Natural killer cell treated with Interleukin-12 subunit alpha and Interleukin-12 subunit beta and Interleukin-15 and Interleukin-18, amount 100 ng/mL, for 72 hours (primary cell): Measurements from ENCODE around the gene RNPS1. TPM values are rescaled to one million over a fixed set of nuclear protein-coding genes. Genes with fewer than 3 reads are reported as not detected.

Source experiments
- ATAC-seq, 2 donors: fragments of 150-1000 bp; cut with Tn5 transposase in 1 of 2; sonication (Bioruptor Pico), chemical (Tn5 transposase) in 1 of 2; 2 replicates each; pipeline ENCODE4 v1.10.0; 2021
- DNase-seq: peaks from one replicate; pipeline ENCODE4 v3.0.0; 2022; ENCODE audit warnings: low spot score
- H3K27ac Mint-ChIP-seq, 2 donors: 1 replicate in 1 of 2; 2 replicates in 1 of 2; pipeline ENCODE4 v1.8.0; 2022; ENCODE audit warnings: mixed read lengths in 2 of 2, mild to moderate bottlenecking in 1 of 2, moderate library complexity in 1 of 2
- H3K27me3 Mint-ChIP-seq, 2 donors: 1 replicate in 1 of 2; 2 replicates in 1 of 2; pipeline ENCODE4 v1.8.0; 2022; ENCODE audit warnings: mixed read lengths in 2 of 2
- H3K36me3 Mint-ChIP-seq: one replicate; pipeline ENCODE4 v1.8.0; 2022; ENCODE audit warnings: mixed read lengths
- H3K4me1 Mint-ChIP-seq, 2 donors: 1 replicate in 1 of 2; 2 replicates in 1 of 2; pipeline ENCODE4 v1.8.0; 2022; ENCODE audit warnings: low read depth in 2 of 2, mixed read lengths in 2 of 2, mild to moderate bottlenecking in 1 of 2
- H3K4me3 Mint-ChIP-seq: one replicate; pipeline ENCODE4 v1.8.0; 2022; ENCODE audit warnings: mixed read lengths
- H3K9me3 Mint-ChIP-seq: 2 replicates; pipeline ENCODE4 v1.8.0; 2022; ENCODE audit warnings: mixed read lengths
- total RNA-seq, 2 donors: library from RNA; stranded (reverse); gene quantifications; one replicate each; pipeline ENCODE4 v1.2.3, GENCODE V29; 2022

Gene RNPS1
- total RNA-seq, 2 donors from 2014 or later: 256 to 334 TPM

- ATAC-seq (no peak), DNase-seq (no peak)
- Mint-ChIP-seq H3K27ac (no peak overlapping the region), H3K9me3 (no peaks in the 10 kb centered on the region), H3K4me3 (no peak overlapping the region), H3K36me3 (no peaks in the 10 kb centered on the region), H3K4me1 (peaks cover 0 to 2% of the 10 kb centered on the region in 2 donors), H3K27me3 (peaks cover 0 to 2% of the 10 kb centered on the region in 2 donors)
Observed at GRCh38 chr16:2238838-2239675, 28.9 kb downstream of the RNPS1 start.

GRCh38 chr16:2238150-2238837 is 29.6 kb downstream of the RNPS1 start:
- DNase-seq (no peak), ATAC-seq (no peak)
- Mint-ChIP-seq H3K36me3 (no peaks in the 10 kb centered on the region), H3K9me3 (no peaks in the 10 kb centered on the region), H3K4me3 (no peak overlapping the region), H3K27me3 (peaks cover 0 to 2% of the 10 kb centered on the region in 2 donors), H3K4me1 (peaks cover 0 to 2% of the 10 kb centered on the region in 2 donors), H3K27ac (no peak overlapping the region)

- H3K9me3 Mint-ChIP-seq: no peaks in the 10 kb centered on the region
- no peaks in the 10 kb centered on the region for H3K36me3 Mint-ChIP-seq
- no peak for ATAC-seq
- H3K4me3 Mint-ChIP-seq: no peak overlapping the region
- H3K4me1 Mint-ChIP-seq: peaks cover 0 to 2% of the 10 kb centered on the region in 2 donors
- no peak overlapping the region for H3K27ac Mint-ChIP-seq
- no peak for DNase-seq
- peaks cover 0 to 2% of the 10 kb centered on the region in 2 donors for H3K27me3 Mint-ChIP-seq
Observed at GRCh38 chr16:2237493-2238149, 30.3 kb downstream of the RNPS1 start.

GRCh38 chr16:2237102-2237482 is 30.8 kb downstream of the RNPS1 start:
- Mint-ChIP-seq H3K9me3 (no peaks in the 10 kb centered on the region), H3K36me3 (no peaks in the 10 kb centered on the region), H3K27ac (no peak overlapping the region), H3K27me3 (peaks cover 0 to 2% of the 10 kb centered on the region in 2 donors), H3K4me3 (no peak overlapping the region), H3K4me1 (no peaks in the 10 kb centered on the region)
- DNase-seq (no peak), ATAC-seq (no peak)

- H3K27me3 Mint-ChIP-seq: peaks cover 0 to 2% of the 10 kb centered on the region in 2 donors
- ATAC-seq: no peak
- no peaks in the 10 kb centered on the region for H3K9me3 Mint-ChIP-seq
- no peak within 1 kb of the TSS for H3K27ac Mint-ChIP-seq
- DNase-seq: no peak
- H3K4me3 Mint-ChIP-seq: no peak within 1 kb of the TSS
- no peaks in the 10 kb centered on the region for H3K4me1 Mint-ChIP-seq
- no peaks in the 10 kb centered on the region for H3K36me3 Mint-ChIP-seq
Observed at GRCh38 chr16:2236337-2237101, 31.4 kb downstream of the RNPS1 start, which contains the start of gene DNASE1L2. Gene DNASE1L2, plus strand, starts transcription at chr16:2236444. Its CDS starts 373 bp downstream, at chr16:2236817.

- H3K27ac Mint-ChIP-seq: no peak overlapping the region
- no peak overlapping the region for H3K4me3 Mint-ChIP-seq
- H3K27me3 Mint-ChIP-seq: peaks cover 0 to 2% of the 10 kb centered on the region in 2 donors
- no peaks in the 10 kb centered on the region for H3K4me1 Mint-ChIP-seq
- ATAC-seq (no peak), DNase-seq (no peak)
- no peaks in the 10 kb centered on the region for H3K36me3 Mint-ChIP-seq
- H3K9me3 Mint-ChIP-seq: no peaks in the 10 kb centered on the region
Observed at GRCh38 chr16:2235695-2236336, 32.1 kb downstream of the RNPS1 start.

GRCh38 chr16:2235234-2235651 is 32.7 kb downstream of the RNPS1 start:
- H3K9me3 Mint-ChIP-seq: no peaks in the 10 kb centered on the region
- ATAC-seq: no peak

GRCh38 chr16:2234813-2235170 is 33.1 kb downstream of the RNPS1 start:
- H3K27ac Mint-ChIP-seq: no peak overlapping the region
- no peak for DNase-seq
- H3K9me3 Mint-ChIP-seq: no peaks in the 10 kb centered on the region
- no peaks in the 10 kb centered on the region for H3K4me1 Mint-ChIP-seq
- H3K4me3 Mint-ChIP-seq: no peak overlapping the region
- H3K36me3 Mint-ChIP-seq: no peaks in the 10 kb centered on the region
- no peak for ATAC-seq
- peaks cover 0 to 2% of the 10 kb centered on the region in 2 donors for H3K27me3 Mint-ChIP-seq

More at GRCh38 chr16:2235234-2235651, 32.7 kb downstream of the RNPS1 start:
- Mint-ChIP-seq H3K4me1 (no peaks in the 10 kb centered on the region), H3K27me3 (peaks cover 0 to 2% of the 10 kb centered on the region in 2 donors), H3K27ac (no peak overlapping the region), H3K4me3 (no peak overlapping the region), H3K36me3 (no peaks in the 10 kb centered on the region)
- DNase-seq: no peak

GRCh38 chr16:2233872-2234812 is 33.8 kb downstream of the RNPS1 start:
- no peaks in the 10 kb centered on the region for H3K9me3 Mint-ChIP-seq
- DNase-seq (no peak), ATAC-seq (no peak)
- no peaks in the 10 kb centered on the region for H3K36me3 Mint-ChIP-seq
- no peaks in the 10 kb centered on the region for H3K4me1 Mint-ChIP-seq
- H3K4me3 Mint-ChIP-seq: no peak overlapping the region
- no peak overlapping the region for H3K27ac Mint-ChIP-seq
- peaks cover 0 to 2% of the 10 kb centered on the region in 2 donors for H3K27me3 Mint-ChIP-seq

GRCh38 chr16:2233046-2233775 is 34.7 kb downstream of the RNPS1 start:
- Mint-ChIP-seq H3K4me3 (no peak overlapping the region), H3K36me3 (no peaks in the 10 kb centered on the region), H3K27ac (no peak overlapping the region), H3K9me3 (no peaks in the 10 kb centered on the region), H3K27me3 (peaks cover 0 to 2% of the 10 kb centered on the region in 2 donors), H3K4me1 (no peaks in the 10 kb centered on the region)
- ATAC-seq: no peak
- DNase-seq: no peak

- Mint-ChIP-seq H3K9me3 (no peaks in the 10 kb centered on the region), H3K4me3 (no peak overlapping the region), H3K27ac (no peak overlapping the region), H3K27me3 (peaks cover 0 to 2% of the 10 kb centered on the region in 2 donors), H3K4me1 (no peaks in the 10 kb centered on the region), H3K36me3 (no peaks in the 10 kb centered on the region)
- ATAC-seq: no peak
- DNase-seq: no peak
Observed at GRCh38 chr16:2232094-2232990, 35.6 kb downstream of the RNPS1 start.
